Measurements from ENCODE around the gene ABI3.
A peak's percentile ranks its signal among the peaks of the same experiment; 100 is the strongest.
"Not testable (repeated sequence)": the region's sequence is repeated elsewhere in the genome, so short reads cannot be mapped to it uniquely, and the experiment has no call there.

ABI3 gene

GRCh38 chr17:49247944-49248343 is 37.4 kb downstream of the ABI3 start:
- FAIRE-seq: no peak
- DNase-seq (ENCODE audit: insufficient read length, low spot score): no peak

- DNase-seq (ENCODE audit: insufficient read length, low spot score): no peak
- FAIRE-seq: no peak
These were observed 38.8 kb downstream of the ABI3 start for GRCh38 chr17:49249292-49249794.

- FAIRE-seq (no peak), DNase-seq (ENCODE audit: insufficient read length, low spot score) (no peak)
These were observed 39.5 kb downstream of the ABI3 start for GRCh38 chr17:49249890-49250522.

GRCh38 chr17:49252148-49252695 is 41.7 kb downstream of the ABI3 start:
- no peak for FAIRE-seq
- DNase-seq (ENCODE audit: insufficient read length, low spot score): no peak

- DNase-seq (ENCODE audit: insufficient read length, low spot score): no peak
- no peak for FAIRE-seq
These were observed 43.6 kb downstream of the ABI3 start for GRCh38 chr17:49254066-49254465.

- no peak for DNase-seq (ENCODE audit: insufficient read length, low spot score)
- no peak for FAIRE-seq
These were observed 44.6 kb downstream of the ABI3 start for GRCh38 chr17:49255125-49255524.

GRCh38 chr17:49258394-49258793 is 47.9 kb downstream of the ABI3 start:
- DNase-seq (ENCODE audit: insufficient read length, low spot score) (no peak), FAIRE-seq (no peak)

GRCh38 chr17:49259663-49260010 is 49.1 kb downstream of the ABI3 start:
- FAIRE-seq: no peak

GRCh38 chr17:49260011-49260816 is 49.7 kb downstream of the ABI3 start:
- FAIRE-seq: no peak

More at GRCh38 chr17:49259663-49260010, 49.1 kb downstream of the ABI3 start:
- DNase-seq (ENCODE audit: insufficient read length, low spot score): no peak

GRCh38 chr17:49260817-49261291 is 50.3 kb downstream of the ABI3 start:
- DNase-seq (ENCODE audit: insufficient read length, low spot score): no peak
- FAIRE-seq: no peak

More at GRCh38 chr17:49260011-49260816, 49.7 kb downstream of the ABI3 start:
- DNase-seq (ENCODE audit: insufficient read length, low spot score): peak; percentile 48

GRCh38 chr17:49261540-49261939 is 51.0 kb downstream of the ABI3 start:
- not testable (repeated sequence) for FAIRE-seq; DNase-seq (ENCODE audit: insufficient read length, low spot score)

- FAIRE-seq (no peak), DNase-seq (ENCODE audit: insufficient read length, low spot score) (no peak)
These were observed 55.7 kb downstream of the ABI3 start for GRCh38 chr17:49266233-49266632.

GRCh38 chr17:49267912-49268311 is 57.4 kb downstream of the ABI3 start:
- no peak for DNase-seq (ENCODE audit: insufficient read length, low spot score)
- no peak for FAIRE-seq

- no peak for FAIRE-seq
- no peak for DNase-seq (ENCODE audit: insufficient read length, low spot score)
These were observed 58.8 kb downstream of the ABI3 start for GRCh38 chr17:49269356-49269755.

All from GM19239 (cell line).